HUES6 (cell line): ENCODE data around the gene PAIP2B.
A peak's percentile ranks its signal among the peaks of the same experiment; 100 is the strongest.

Experiments
- H3K27ac ChIP-seq: 2 replicates; pipeline ENCODE4 v1.7.0; 2013; ENCODE audit warnings: low read depth, mild to moderate bottlenecking, low read length, inconsistent platforms
- H3K27me3 ChIP-seq: 2 replicates; pipeline ENCODE4 v1.6.1; 2013; ENCODE audit warnings: low read length; ENCODE audit not compliant: control insufficient read depth, insufficient read depth
- H3K36me3 ChIP-seq: 2 replicates; pipeline ENCODE4 v1.6.1; 2013; ENCODE audit warnings: low read length; ENCODE audit not compliant: control insufficient read depth, insufficient read depth
- H3K4me1 ChIP-seq: 2 replicates; pipeline ENCODE4 v1.6.1; 2013; ENCODE audit warnings: low read length; ENCODE audit not compliant: control insufficient read depth, insufficient read depth
- H3K4me3 ChIP-seq: 2 replicates; pipeline ENCODE4 v1.5.1; 2013; ENCODE audit warnings: low read depth, low read length
- H3K9ac ChIP-seq: one replicate; pipeline ENCODE4 v1.6.1; 2013; ENCODE audit warnings: mild to moderate bottlenecking, low read length
- H3K9me3 ChIP-seq: 2 replicates; pipeline ENCODE4 v1.6.1; 2013; ENCODE audit warnings: low read depth, low read length; ENCODE audit not compliant: control insufficient read depth, insufficient read depth

Gene PAIP2B, protein sequence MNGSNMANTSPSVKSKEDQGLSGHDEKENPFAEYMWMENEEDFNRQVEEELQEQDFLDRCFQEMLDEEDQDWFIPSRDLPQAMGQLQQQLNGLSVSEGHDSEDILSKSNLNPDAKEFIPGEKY

DNA sequence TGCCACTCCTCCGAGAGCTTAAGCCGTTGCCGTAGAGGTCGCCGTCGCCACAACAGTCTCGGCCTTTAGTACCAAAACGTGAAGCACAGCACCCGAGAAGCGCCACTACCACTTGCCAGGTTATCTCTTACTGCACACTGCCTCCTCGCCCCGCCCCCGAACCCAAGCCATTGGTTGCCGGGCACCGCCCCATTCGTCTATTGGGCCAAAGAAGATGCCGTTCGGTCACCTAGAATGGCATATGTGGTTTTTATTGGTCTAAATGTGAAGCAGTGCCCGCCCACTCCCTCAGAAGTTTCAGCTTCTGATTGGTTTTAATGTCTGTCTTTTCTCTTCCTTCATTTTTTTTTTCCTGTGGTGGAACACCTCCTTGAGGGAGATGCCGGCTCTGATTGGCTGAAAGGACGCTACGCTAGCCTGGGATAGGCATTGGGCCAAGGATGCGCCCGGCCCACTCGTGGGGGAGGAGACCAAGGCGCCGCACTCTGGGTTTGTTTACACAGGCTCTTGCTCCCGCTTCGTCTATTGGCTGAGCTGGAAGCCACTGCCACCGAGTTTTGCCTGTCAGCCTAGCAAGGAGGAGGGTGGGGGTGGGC, at the start of gene PAIP2B:
PAIP2B (minus strand) TSS at position 139 of the 596 bp plus-strand sequence. CDS start 24,514 bp downstream, outside the sequence.
- H3K9ac ChIP-seq, result peak within 1 kb of the TSS; percentile 41
- H3K27ac ChIP-seq, result no peak within 1 kb of the TSS
- no peaks in the 10 kb centered on the region for H3K4me1 ChIP-seq
- peaks cover 10% of the 10 kb centered on the region; the same call in 1 of the 2 replicates for H3K9me3 ChIP-seq
- H3K4me3 ChIP-seq, result peak within 1 kb of the TSS; percentile 72
- H3K36me3 ChIP-seq, result no peaks in the 10 kb centered on the region
- H3K27me3 ChIP-seq, result peaks cover 8% of the 10 kb centered on the region; the same call in 1 of the 2 replicates

DNA sequence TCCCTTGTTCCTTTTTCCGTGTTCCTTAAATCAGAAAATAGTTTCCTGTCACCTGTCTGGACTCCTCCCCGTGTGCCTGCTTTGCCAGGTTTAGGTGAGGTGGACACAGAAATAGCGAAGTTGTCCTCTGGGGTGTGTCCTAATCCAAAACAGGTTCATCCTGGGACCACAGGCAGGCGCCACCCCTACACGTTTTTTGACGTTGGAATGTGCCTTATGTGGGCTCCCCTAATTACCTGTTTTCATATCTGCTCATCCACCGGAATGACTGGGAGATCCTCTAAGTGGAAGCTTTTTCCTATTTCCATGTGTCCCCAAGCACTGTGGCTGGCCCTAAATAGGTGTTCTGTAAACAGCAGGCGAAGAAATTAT, 49.0 kb upstream of the PAIP2B start:
- Histone ChIP-seq H3K27me3 (peaks cover 47% of the 10 kb centered on the region), H3K4me3 (peak overlapping the region; percentile 64), H3K27ac (no peak overlapping the region), H3K9me3 (peaks cover 10% of the 10 kb centered on the region; the same call in 1 of the 2 replicates), H3K4me1 (peaks cover 25% of the 10 kb centered on the region), H3K9ac (no peak overlapping the region), H3K36me3 (no peaks in the 10 kb centered on the region)

DNA sequence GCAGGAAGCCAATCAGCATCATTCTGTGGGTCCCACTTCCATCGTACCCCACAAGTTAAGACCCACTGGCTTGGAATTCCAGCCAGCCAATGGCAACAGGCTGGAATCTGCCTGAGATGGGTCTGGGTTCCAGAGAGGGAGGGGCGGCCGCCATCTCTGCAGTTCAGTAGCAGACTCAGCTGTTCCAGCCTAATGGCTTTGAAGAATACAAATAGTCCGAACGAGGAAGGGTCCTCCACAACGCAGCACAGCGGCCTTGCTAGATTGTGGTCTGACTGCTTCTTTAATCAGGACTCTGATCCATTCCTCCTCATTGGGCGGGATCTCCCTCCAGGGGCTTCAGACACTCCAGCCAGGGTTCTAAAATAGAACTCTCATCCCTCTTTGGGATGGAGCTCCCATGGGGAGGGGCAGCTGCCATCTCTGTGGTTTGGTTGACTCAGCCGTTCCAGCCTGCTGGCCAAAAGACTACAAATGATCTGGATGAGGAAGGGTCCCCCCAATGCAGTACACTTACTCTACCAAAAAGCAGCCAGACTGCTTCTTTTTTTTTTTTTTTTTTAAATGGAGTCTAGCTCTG, 42.7 kb upstream of the PAIP2B start:
- Histone ChIP-seq H3K4me1 (no peaks in the 10 kb centered on the region), H3K9me3 (peaks cover 5% of the 10 kb centered on the region; the same call in 1 of the 2 replicates), H3K27me3 (peaks cover 10% of the 10 kb centered on the region), H3K4me3 (no peak overlapping the region), H3K36me3 (no peaks in the 10 kb centered on the region), H3K27ac (no peak overlapping the region), H3K9ac (no peak overlapping the region)

DNA sequence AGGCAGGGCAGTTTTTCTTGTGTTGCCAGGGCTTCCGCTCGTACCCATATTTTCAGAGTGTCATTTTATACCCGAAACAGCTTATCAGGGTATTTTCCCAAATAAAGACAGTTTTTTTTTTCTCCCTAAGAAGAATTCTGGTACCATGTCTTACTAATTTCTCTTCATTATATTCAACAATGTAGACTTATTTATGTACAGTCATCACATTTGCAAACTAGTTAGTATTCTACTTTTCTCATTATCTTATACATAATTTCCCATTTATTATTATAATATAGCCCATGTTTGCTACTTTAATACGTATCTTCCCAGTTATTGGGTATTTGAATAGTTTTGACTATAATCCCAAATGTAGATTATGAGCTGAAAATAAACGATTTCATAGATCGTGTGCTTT, 36.5 kb upstream of the PAIP2B start:
- Histone ChIP-seq H3K4me3 (no peak overlapping the region), H3K9ac (no peak overlapping the region), H3K27ac (no peak overlapping the region), H3K27me3 (no peaks in the 10 kb centered on the region), H3K36me3 (no peaks in the 10 kb centered on the region), H3K9me3 (no peaks in the 10 kb centered on the region), H3K4me1 (no peaks in the 10 kb centered on the region)

DNA sequence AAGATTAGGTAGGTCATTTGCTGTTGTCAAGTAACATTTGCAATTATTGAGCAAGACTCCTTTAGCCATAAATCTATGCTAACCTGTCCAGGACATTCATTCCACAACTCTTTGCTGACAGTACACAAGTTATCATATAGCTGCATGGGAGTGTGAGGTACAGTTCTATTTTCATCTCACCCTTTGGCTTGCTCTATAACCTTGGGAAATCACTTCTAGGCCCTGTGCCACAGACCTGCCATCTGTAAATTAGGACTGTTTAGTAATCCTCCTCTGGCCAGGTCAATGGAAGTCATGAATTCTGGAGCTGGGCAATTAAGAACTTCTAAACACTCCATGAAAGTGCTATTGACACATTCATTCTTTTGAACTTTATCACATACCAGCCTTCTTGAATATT, 34.6 kb upstream of the PAIP2B start:
- Histone ChIP-seq H3K9me3 (no peaks in the 10 kb centered on the region), H3K27me3 (no peaks in the 10 kb centered on the region), H3K27ac (no peak overlapping the region), H3K9ac (no peak overlapping the region), H3K36me3 (no peaks in the 10 kb centered on the region), H3K4me1 (no peaks in the 10 kb centered on the region), H3K4me3 (no peak overlapping the region)

DNA sequence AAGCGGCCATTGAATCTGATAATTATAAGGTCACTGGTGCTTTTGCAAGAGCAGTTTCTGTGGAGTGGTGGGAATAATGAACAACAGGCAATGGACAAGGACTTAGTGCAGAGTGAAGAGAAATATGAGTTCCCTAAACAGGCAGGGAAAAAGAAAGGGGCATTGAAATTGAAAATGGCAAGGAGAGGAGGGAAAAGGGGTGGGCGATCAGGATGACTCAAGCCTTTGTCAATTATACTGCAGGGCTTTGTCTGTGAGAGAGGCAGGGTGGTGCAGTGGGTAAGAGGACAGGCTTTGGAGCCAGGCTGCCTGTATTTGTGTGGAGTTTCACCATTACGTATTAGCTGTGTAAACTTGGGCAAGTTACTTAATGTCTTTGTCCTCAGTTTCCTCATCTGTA, 29.5 kb upstream of the PAIP2B start:
- no peaks in the 10 kb centered on the region for H3K4me1 ChIP-seq
- no peaks in the 10 kb centered on the region for H3K9me3 ChIP-seq
- H3K36me3 ChIP-seq, result no peaks in the 10 kb centered on the region
- H3K9ac ChIP-seq, result no peak overlapping the region
- H3K4me3 ChIP-seq, result no peak overlapping the region
- H3K27ac ChIP-seq, result no peak overlapping the region
- H3K27me3 ChIP-seq, result no peaks in the 10 kb centered on the region

DNA sequence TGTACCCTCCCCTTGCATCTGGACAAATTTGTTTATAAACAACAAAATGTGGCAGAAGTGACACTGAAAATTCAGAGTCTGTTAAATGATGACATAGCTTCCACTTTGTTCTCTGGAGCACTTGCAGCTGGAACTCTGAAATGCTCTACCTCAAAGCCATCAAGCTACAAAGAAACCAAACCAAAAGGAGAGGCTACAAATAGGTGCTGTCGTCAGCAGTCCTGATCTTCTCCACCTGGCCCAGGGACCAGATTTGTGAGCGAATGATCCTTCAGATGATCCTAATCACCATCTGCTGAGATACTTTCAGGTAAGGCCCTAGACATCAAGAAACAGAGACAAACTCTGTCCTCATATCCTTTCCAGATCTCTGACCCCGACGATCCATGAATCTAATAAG, 27.9 kb upstream of the PAIP2B start:
- no peak overlapping the region for H3K27ac ChIP-seq
- no peaks in the 10 kb centered on the region for H3K27me3 ChIP-seq
- H3K9me3 ChIP-seq, result 0 out of 2 replicates have a peak, but pooled peaks cover 3% of the 10 kb centered on the region
- peaks cover 5% of the 10 kb centered on the region; the same call in 1 of the 2 replicates for H3K4me1 ChIP-seq
- H3K9ac ChIP-seq, result no peak overlapping the region
- H3K4me3 ChIP-seq, result no peak overlapping the region
- H3K36me3 ChIP-seq, result no peaks in the 10 kb centered on the region

DNA sequence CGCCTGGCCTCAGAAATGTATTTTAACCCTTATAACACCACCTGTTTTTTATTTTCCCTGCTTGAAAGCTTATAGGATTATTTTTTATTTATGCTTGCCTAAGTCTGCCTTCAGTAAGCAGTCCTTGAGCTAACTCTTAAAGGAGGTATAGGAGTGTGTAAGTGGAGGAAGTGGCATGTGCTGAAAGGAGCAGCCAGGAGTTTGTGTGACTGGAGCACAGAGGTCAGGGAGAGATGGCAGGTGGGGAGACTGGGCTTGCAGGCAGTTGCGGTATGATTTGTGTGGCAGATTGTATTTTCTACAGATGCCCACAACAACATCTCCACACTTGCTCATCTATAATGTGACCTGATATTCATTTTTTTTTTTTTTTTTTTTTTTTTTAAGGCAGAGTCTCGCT, 27.2 kb upstream of the PAIP2B start:
- no peak overlapping the region for H3K9ac ChIP-seq
- no peaks in the 10 kb centered on the region for H3K36me3 ChIP-seq
- H3K27ac ChIP-seq, result no peak overlapping the region
- 0 out of 2 replicates have a peak, but pooled peaks cover 3% of the 10 kb centered on the region for H3K9me3 ChIP-seq
- no peak overlapping the region for H3K4me3 ChIP-seq
- H3K4me1 ChIP-seq, result peaks cover 5% of the 10 kb centered on the region; the same call in 1 of the 2 replicates
- no peaks in the 10 kb centered on the region for H3K27me3 ChIP-seq

DNA sequence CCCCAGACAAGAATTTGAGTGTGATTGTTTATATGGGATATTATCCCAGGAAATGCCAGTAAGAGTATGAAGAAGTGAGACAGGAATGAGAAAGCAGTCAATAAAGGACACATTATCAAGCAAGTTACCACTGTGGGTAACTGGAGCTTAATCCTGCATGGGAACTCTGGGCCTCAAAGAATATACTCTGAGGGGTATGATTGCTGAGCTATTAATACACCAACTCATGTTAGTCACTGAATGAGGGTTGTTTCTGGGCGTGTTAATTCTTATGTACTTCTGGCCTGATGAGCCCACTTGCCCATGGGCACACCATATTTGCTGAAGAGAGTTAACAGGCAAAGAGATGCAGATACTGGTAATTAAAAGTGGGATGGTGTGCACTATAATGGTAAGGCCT, 26.6 kb upstream of the PAIP2B start:
- H3K9ac ChIP-seq, result no peak overlapping the region
- H3K4me1 ChIP-seq, result peaks cover 5% of the 10 kb centered on the region; the same call in 1 of the 2 replicates
- no peak overlapping the region for H3K4me3 ChIP-seq
- no peaks in the 10 kb centered on the region for H3K36me3 ChIP-seq
- H3K9me3 ChIP-seq, result 0 out of 2 replicates have a peak, but pooled peaks cover 3% of the 10 kb centered on the region
- H3K27ac ChIP-seq, result no peak overlapping the region
- H3K27me3 ChIP-seq, result no peaks in the 10 kb centered on the region

DNA sequence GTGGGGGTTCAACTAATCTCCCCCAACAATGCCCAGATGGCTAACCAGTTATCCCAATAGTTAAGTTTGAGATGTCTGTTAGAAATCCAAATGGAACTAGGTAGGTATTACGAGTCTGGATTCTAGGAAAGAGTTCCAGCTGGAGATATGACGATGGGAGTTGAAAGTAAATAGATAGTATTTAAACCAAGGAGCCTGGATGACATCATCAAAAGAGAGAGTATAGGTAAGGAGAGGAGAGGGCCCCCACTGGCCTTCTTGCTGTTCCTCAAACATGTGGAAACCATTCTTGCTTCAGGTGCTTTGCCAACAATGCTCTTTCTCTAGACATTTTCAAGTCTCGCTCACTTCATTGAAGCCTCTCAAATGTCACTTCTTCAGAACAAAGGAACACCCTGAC, 26.0 kb upstream of the PAIP2B start:
- 0 out of 2 replicates have a peak, but pooled peaks cover 3% of the 10 kb centered on the region for H3K9me3 ChIP-seq
- H3K4me1 ChIP-seq, result peaks cover 5% of the 10 kb centered on the region; the same call in 1 of the 2 replicates
- H3K27me3 ChIP-seq, result no peaks in the 10 kb centered on the region
- no peak overlapping the region for H3K4me3 ChIP-seq
- no peak overlapping the region for H3K27ac ChIP-seq
- H3K9ac ChIP-seq, result no peak overlapping the region
- no peaks in the 10 kb centered on the region for H3K36me3 ChIP-seq

DNA sequence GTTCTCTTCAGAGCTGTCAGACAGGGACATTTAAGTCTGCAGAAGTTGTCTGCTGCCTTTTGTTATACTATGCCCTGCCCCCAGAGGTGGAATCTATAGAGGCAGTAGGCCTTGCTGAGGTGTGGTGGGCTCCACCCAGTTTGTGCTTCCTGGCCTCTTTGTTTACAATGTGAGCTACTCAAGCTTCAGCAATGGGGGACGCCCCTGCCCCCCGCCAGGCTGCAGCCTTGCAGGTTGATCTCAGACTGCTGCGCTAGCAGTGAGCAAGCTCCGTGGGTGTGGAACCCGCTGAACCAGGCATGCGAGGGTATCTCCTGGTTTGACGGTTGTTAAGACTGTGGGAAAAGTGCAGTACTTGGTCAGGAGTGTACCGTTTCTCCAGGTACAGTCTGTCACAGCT, 24.0 kb upstream of the PAIP2B start:
- Histone ChIP-seq H3K27ac (no peak overlapping the region), H3K27me3 (no peaks in the 10 kb centered on the region), H3K9me3 (0 out of 2 replicates have a peak, but pooled peaks cover 3% of the 10 kb centered on the region), H3K4me3 (peak overlapping the region; percentile 4; the same call in 1 of the 2 replicates), H3K4me1 (peaks cover 5% of the 10 kb centered on the region; the same call in 1 of the 2 replicates), H3K36me3 (no peaks in the 10 kb centered on the region), H3K9ac (no peak overlapping the region)
